Central memory CD8-positive, alpha-beta T cell (primary cell): ENCODE data around the gene TMEM26.

Experiments
- ATAC-seq: fragments of 150-1000 bp; cut with Tn5 transposase; replicated peaks from 2 replicates; pipeline ENCODE4 v1.10.0; 2022; ENCODE audit warnings: mild to moderate bottlenecking, moderate FRiP score, moderate number of reproducible peaks; ENCODE audit not compliant: poor library complexity, severe bottlenecking; ENCODE audit errors: extremely low read depth
- DNase-seq, 2 donors: peaks; one replicate each; pipeline ENCODE4 v3.0.0; 2021; ENCODE audit warnings: low spot score in 2 of 2
- H3K27ac Mint-ChIP-seq: one replicate; pipeline ENCODE4 v1.8.0; 2022; ENCODE audit warnings: low read depth, mild to moderate bottlenecking, moderate library complexity, mixed read lengths
- H3K27me3 Mint-ChIP-seq: one replicate; pipeline ENCODE4 v1.8.0; 2022; ENCODE audit warnings: mixed read lengths
- H3K36me3 Mint-ChIP-seq: one replicate; pipeline ENCODE4 v1.8.0; 2022; ENCODE audit warnings: mild to moderate bottlenecking, moderate library complexity, mixed read lengths; ENCODE audit not compliant: insufficient read depth
- H3K4me1 Mint-ChIP-seq: one replicate; pipeline ENCODE4 v1.8.0; 2022; ENCODE audit warnings: mixed read lengths
- H3K4me3 Mint-ChIP-seq: one replicate; pipeline ENCODE4 v1.8.0; 2022; ENCODE audit warnings: mild to moderate bottlenecking, moderate library complexity, mixed read lengths
- H3K9me3 Mint-ChIP-seq: one replicate; pipeline ENCODE4 v1.8.0; 2022; ENCODE audit warnings: mixed read lengths

Gene TMEM26

DNA sequence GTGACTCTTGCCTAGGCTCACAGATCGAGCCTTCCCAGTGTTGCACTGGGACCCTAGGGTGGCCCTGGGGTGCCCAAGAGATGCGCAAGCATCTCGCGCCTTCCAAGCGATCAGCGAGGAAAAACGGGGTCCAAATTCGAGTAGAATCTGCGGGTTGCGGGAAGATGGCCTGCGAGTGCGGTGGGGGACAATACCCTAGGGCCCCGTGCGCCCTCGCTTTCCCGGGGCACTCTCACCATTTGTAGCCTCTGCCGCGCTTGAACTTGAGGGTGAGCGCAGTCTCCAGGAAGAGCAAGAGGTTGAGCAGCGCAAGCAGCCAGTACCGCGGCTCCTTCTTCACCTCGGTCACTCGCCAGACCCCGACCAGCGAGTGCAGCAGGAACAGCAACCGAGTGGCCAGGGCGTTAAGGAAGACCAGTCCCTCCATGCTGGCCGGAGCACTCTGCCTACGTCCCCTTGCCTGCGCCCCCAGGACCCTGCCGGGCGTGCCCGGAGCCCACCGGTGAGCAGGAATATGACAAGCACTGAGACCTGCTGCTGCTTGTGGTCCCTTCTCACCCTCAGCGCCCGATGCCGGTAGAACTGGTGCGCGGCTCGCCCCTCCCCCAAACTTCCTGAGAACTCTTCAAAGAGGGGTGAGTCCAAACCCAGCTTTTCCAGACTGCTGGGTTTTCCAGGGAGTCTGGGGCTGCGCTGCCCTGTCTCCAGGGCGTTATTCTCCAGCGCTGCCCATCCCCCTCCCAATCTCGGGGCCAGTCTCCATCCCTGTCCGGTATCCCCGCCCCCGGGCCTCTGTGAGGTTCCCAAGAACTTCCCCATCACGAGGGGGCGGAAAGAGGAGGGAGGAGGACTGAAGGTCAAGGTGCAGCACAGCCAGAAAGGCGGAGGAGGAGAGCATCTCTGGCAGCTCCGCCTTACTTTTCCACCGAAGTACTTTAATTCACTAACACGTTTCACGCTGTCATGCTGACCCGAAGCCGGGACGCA, at the start of gene TMEM26:
Gene TMEM26, minus strand, starts transcription at position 727 of the 987 bp plus-strand sequence. Its CDS starts 300 bp downstream, at position 427.
- H3K4me3 Mint-ChIP-seq, result no peak within 1 kb of the TSS
- ATAC-seq, result no peak
- DNase-seq, result no peak
- no peak within 1 kb of the TSS for H3K27ac Mint-ChIP-seq
- H3K4me1 Mint-ChIP-seq, result no peaks in the 10 kb centered on the region
- H3K36me3 Mint-ChIP-seq, result no peaks in the 10 kb centered on the region
- peaks cover 47% of the 10 kb centered on the region for H3K27me3 Mint-ChIP-seq
- no peaks in the 10 kb centered on the region for H3K9me3 Mint-ChIP-seq

GRCh38 chr10:61500460-61500859, 47.3 kb upstream of the TMEM26 start:
- Mint-ChIP-seq H3K27me3 (no peaks in the 10 kb centered on the region), H3K4me1 (no peaks in the 10 kb centered on the region), H3K27ac (no peak overlapping the region), H3K4me3 (no peak overlapping the region), H3K36me3 (no peaks in the 10 kb centered on the region), H3K9me3 (no peaks in the 10 kb centered on the region)
- ATAC-seq (no peak), DNase-seq (no peak)

- Mint-ChIP-seq H3K36me3 (no peaks in the 10 kb centered on the region), H3K27ac (no peak overlapping the region), H3K4me1 (no peaks in the 10 kb centered on the region), H3K4me3 (no peak overlapping the region), H3K9me3 (peaks cover 5% of the 10 kb centered on the region), H3K27me3 (peaks cover 19% of the 10 kb centered on the region)
- DNase-seq (no peak), ATAC-seq (no peak)
These were observed 39.3 kb upstream of the TMEM26 start for GRCh38 chr10:61492364-61492995.

DNA sequence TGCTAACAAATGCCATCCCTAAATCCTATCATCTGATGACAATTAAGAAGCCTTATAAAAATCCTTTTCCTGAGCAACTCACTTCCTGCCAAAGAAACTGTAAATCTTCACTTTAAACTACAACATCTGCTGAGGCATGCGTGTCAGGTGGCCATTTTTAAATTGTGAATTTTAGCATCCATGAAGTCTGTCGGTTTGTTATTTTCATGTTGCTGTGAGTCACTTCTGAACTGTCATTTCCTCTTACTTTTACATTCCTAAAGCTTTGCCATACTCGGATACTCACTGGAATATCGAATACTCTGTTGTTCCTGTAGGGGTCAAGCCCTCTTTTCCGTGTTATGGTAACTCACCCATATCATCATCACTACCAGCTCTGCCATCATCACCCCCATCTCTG, 34.3 kb upstream of the TMEM26 start:
- Mint-ChIP-seq H3K9me3 (peaks cover 5% of the 10 kb centered on the region), H3K36me3 (peaks cover 2% of the 10 kb centered on the region), H3K4me3 (no peak overlapping the region), H3K4me1 (no peaks in the 10 kb centered on the region), H3K27ac (no peak overlapping the region), H3K27me3 (peaks cover 32% of the 10 kb centered on the region)
- no peak for ATAC-seq
- DNase-seq, result no peak

DNA sequence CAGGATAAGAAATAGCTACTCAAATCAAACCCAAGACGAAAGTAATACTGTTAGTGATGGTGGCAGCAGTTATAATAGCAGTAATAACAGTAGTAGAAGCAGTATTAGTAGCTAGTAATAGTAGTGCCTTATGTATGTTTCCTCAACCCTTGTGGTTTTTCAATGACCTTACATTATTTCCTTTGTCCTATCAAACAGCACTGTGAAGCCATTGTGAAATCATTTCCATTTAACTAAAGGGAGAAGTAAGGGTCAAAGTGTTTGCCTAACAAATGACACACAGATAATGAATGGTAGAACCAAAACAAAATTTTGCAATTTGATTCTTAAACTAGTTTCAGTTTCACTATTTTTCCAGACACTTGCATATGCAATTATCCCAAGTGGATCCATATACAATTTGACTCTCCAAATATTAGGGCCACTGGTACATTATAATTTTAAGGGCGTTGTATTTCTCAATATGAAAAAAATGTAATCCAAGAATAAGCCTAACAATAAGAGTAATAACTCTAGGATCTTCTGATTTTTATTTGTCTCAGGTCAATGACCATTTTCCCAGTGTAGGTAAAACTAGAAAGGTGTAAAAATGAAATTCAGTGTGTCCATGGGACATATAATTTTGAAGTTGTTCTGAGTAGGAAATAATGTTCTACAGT, 33.7 kb upstream of the TMEM26 start:
- DNase-seq, result no peak
- Mint-ChIP-seq H3K36me3 (peaks cover 2% of the 10 kb centered on the region), H3K27ac (no peak overlapping the region), H3K4me3 (no peak overlapping the region), H3K27me3 (peaks cover 32% of the 10 kb centered on the region), H3K9me3 (peaks cover 5% of the 10 kb centered on the region), H3K4me1 (no peaks in the 10 kb centered on the region)
- no peak for ATAC-seq

- H3K27me3 Mint-ChIP-seq, result peaks cover 32% of the 10 kb centered on the region
- peaks cover 2% of the 10 kb centered on the region for H3K36me3 Mint-ChIP-seq
- ATAC-seq (no peak), DNase-seq (no peak)
- H3K27ac Mint-ChIP-seq, result no peak overlapping the region
- H3K4me3 Mint-ChIP-seq, result no peak overlapping the region
- H3K9me3 Mint-ChIP-seq, result peaks cover 5% of the 10 kb centered on the region
- H3K4me1 Mint-ChIP-seq, result no peaks in the 10 kb centered on the region
These were observed 33.1 kb upstream of the TMEM26 start for GRCh38 chr10:61486251-61486650.

DNA sequence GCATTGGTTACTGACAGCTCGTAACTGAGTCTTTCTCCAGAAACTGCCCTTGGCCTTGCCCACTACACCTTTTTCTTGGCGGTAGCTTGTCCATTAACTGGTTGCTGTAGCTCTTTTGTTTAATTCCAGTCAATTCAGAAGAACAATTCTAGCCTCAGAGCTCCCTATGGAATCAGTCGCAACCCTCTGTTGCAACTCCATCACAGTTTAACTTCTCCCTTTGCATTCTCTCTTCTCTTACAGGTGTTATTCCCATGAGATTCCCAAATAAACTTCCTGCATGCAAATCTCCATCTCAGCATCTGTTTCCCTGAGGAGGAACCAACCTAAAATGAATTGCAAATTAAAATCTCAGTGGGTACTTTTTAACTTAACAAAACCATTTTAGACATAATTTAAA, 28.4 kb upstream of the TMEM26 start:
- H3K27ac Mint-ChIP-seq, result no peak overlapping the region
- no peak overlapping the region for H3K4me3 Mint-ChIP-seq
- H3K9me3 Mint-ChIP-seq, result no peaks in the 10 kb centered on the region
- peaks cover 30% of the 10 kb centered on the region for H3K27me3 Mint-ChIP-seq
- DNase-seq, result no peak
- ATAC-seq, result no peak
- peaks cover 4% of the 10 kb centered on the region for H3K36me3 Mint-ChIP-seq
- H3K4me1 Mint-ChIP-seq, result no peaks in the 10 kb centered on the region

- DNase-seq, result no peak
These were observed 27.0 kb upstream of the TMEM26 start for GRCh38 chr10:61480208-61480607.

GRCh38 chr10:61478621-61479312, 25.6 kb upstream of the TMEM26 start:
- no peak overlapping the region for H3K27ac Mint-ChIP-seq
- H3K27me3 Mint-ChIP-seq, result peaks cover 29% of the 10 kb centered on the region
- no peaks in the 10 kb centered on the region for H3K9me3 Mint-ChIP-seq
- DNase-seq, result no peak
- peaks cover 4% of the 10 kb centered on the region for H3K36me3 Mint-ChIP-seq
- ATAC-seq, result no peak
- no peaks in the 10 kb centered on the region for H3K4me1 Mint-ChIP-seq
- no peak overlapping the region for H3K4me3 Mint-ChIP-seq

More at GRCh38 chr10:61480208-61480607, 27.0 kb upstream of the TMEM26 start:
- Mint-ChIP-seq H3K9me3 (no peaks in the 10 kb centered on the region), H3K4me1 (no peaks in the 10 kb centered on the region), H3K27me3 (peaks cover 30% of the 10 kb centered on the region), H3K27ac (no peak overlapping the region), H3K4me3 (no peak overlapping the region), H3K36me3 (peaks cover 4% of the 10 kb centered on the region)
- ATAC-seq, result no peak

DNA sequence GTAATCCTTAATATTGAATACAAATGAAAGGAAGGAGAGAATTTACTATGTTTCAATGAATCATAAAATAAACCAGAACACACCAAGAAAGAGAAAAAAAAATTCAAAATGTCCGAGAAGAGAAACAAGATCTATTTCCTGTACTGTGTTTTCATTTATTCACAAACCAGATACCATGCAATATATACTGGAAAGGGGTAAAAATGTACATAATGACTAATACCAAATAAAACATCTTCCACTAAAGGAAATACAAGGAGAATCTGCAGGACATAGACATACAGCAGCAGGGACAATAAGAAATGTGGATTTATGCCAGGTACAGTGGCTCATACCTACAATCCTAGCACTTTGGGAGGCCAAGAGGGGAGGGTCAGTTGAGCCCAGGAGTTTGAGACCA, 24.3 kb upstream of the TMEM26 start:
- peaks cover 20% of the 10 kb centered on the region for H3K27me3 Mint-ChIP-seq
- H3K4me3 Mint-ChIP-seq, result no peak overlapping the region
- no peaks in the 10 kb centered on the region for H3K4me1 Mint-ChIP-seq
- no peak for ATAC-seq
- H3K27ac Mint-ChIP-seq, result no peak overlapping the region
- no peaks in the 10 kb centered on the region for H3K9me3 Mint-ChIP-seq
- peaks cover 2% of the 10 kb centered on the region for H3K36me3 Mint-ChIP-seq
- DNase-seq, result no peak

DNA sequence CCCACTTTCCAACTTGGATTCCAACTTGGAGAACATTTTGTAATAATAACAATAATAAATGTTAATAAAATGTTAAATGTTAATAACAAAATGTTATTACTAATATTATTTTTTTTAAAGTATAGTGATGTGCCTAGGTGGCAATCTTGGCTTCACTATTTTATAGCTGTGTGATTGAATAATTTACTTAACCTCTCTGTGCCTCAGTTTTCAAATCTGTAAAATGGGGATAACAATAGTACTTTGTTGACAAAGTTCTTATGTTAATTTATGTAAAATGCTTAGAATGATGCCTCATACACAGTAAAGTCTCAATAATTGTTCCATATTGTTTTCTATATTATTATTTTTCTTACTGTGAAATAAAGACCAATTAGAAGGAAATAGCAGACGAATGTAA, 23.3 kb upstream of the TMEM26 start:
- Mint-ChIP-seq H3K4me3 (no peak overlapping the region), H3K4me1 (no peaks in the 10 kb centered on the region), H3K9me3 (no peaks in the 10 kb centered on the region), H3K27ac (no peak overlapping the region), H3K36me3 (peaks cover 2% of the 10 kb centered on the region), H3K27me3 (peaks cover 20% of the 10 kb centered on the region)
- ATAC-seq (no peak), DNase-seq (no peak)

GRCh38 chr10:61475449-61475873, 22.3 kb upstream of the TMEM26 start:
- Mint-ChIP-seq H3K4me1 (no peaks in the 10 kb centered on the region), H3K9me3 (no peaks in the 10 kb centered on the region), H3K36me3 (peaks cover 2% of the 10 kb centered on the region), H3K27me3 (peaks cover 20% of the 10 kb centered on the region), H3K27ac (no peak overlapping the region), H3K4me3 (no peak overlapping the region)
- DNase-seq (no peak), ATAC-seq (no peak)
